Fibroblast of mammary gland (primary cell): ENCODE results near the gene SLC33A1.

Source experiments
- DNase-seq: peaks from one replicate; pipeline ENCODE4 v3.0.0-alpha.2; 2010; ENCODE audit warnings: low read depth
- H3K4me3 ChIP-seq: 2 replicates; pipeline ENCODE4 v1.5.1; 2011; ENCODE audit warnings: low read depth, mild to moderate bottlenecking, low read length, moderate library complexity; ENCODE audit not compliant: control insufficient read depth
- CTCF ChIP-seq: conservative IDR thresholded peaks from 2 replicates; pipeline ENCODE4 v1.5.1; 2011; ENCODE audit warnings: low read depth, low read length, inconsistent platforms; ENCODE audit not compliant: control insufficient read depth, insufficient read depth

The SLC33A1 gene

GRCh38 chr3:155790272-155790925, 63.8 kb downstream of the SLC33A1 start:
- DNase-seq: no peak
- H3K4me3 ChIP-seq: no peak overlapping the region
- no peak for TF ChIP-seq CTCF

- TF ChIP-seq CTCF: no peak
- no peak for DNase-seq
- no peak overlapping the region for H3K4me3 ChIP-seq
Measured at GRCh38 chr3:155785662-155786295, 68.4 kb downstream of the SLC33A1 start.

- no peak for TF ChIP-seq CTCF
- no peak overlapping the region for H3K4me3 ChIP-seq
- DNase-seq: no peak
Measured at GRCh38 chr3:155782390-155782953, 71.8 kb downstream of the SLC33A1 start.

- no peak overlapping the region for H3K4me3 ChIP-seq
- TF ChIP-seq CTCF: no peak
Measured at GRCh38 chr3:155780291-155780690, 73.9 kb downstream of the SLC33A1 start.

GRCh38 chr3:155778462-155778861, 75.8 kb downstream of the SLC33A1 start:
- no peak for DNase-seq
- H3K4me3 ChIP-seq: no peak overlapping the region
- no peak for TF ChIP-seq CTCF

More at GRCh38 chr3:155780291-155780690, 73.9 kb downstream of the SLC33A1 start:
- no peak for DNase-seq

- DNase-seq: no peak
- no peak overlapping the region for H3K4me3 ChIP-seq
- no peak for TF ChIP-seq CTCF
Measured at GRCh38 chr3:155772801-155773200, 81.4 kb downstream of the SLC33A1 start.
